ENCODE data around the gene SLC6A19. TPM values are rescaled to one million over a fixed set of nuclear protein-coding genes. Genes with fewer than 3 reads are reported as not detected.

The SLC6A19 gene
- total and polyA plus RNA-seq, 9 of the 15 experiments (the other 6 are each of a cell fraction or from before 2014, with no cell fraction given): 0.03 to 1.6 (median 0.59) TPM

DNA sequence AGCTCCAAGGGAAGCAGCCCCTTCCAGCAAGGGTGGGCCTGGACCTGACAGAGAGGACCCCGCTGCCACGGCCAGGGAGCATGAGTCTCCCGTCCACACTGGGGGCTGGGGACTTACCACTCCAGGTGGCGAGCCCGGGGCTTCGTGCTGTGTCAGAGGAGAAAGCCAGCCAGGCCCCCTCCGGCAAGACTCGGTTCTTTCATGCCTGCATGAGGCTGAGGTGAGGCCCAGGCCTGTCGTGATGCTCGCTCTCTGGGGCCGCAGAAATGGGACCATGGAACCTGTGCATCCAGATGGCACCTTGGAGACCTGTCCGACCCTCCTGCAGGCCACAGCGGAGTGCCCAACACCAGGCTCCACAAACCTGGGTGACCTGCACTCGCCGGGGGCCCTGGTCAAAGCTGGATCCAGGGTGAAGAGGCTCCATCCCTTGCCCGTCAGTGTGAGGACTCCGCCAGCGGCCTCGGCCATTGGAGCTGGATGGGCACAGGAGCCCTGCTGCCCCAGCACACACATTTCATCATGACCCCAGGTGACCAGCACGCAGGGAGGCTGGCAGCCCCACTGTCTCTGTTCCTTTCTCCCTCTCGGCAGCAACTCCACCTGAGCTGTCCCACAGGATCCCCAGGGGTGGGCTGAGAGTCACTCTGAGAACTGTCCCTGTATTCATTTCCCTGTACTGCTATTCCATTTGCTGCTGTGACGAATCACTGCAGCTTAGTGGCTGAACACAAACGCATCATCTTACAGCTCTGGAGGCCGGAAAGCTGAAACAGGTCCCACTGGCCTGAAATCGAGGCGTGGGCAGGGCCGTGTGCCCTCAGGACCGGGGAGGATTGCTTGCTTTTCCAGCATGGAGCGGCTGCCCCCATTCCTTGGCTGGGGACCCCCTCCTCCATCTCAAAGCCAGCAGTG lies 48.2 kb downstream of the SLC6A19 start:
- ATAC-seq: no peak
- no peaks in the 10 kb centered on the region for H3K9me3 ChIP-seq (replicated peaks; ENCODE audit: control insufficient read depth, insufficient read depth, low read depth, low read length)
- H3K9ac ChIP-seq (ENCODE audit: insufficient read depth in 1 of 2, low read depth in 2 of 2, low read length in 2 of 2): no peak overlapping the region
- H4K20me1 ChIP-seq (replicated peaks; ENCODE audit: control insufficient read depth, insufficient read depth, low read length): peaks cover 40% of the 10 kb centered on the region
- WGBS (ENCODE audit: insufficient coverage, low coverage, missing lambda C conversion rate): 3% methylated on average over 29 of the region's 29 CpGs
- no peak overlapping the region for H3K4me3 ChIP-seq
- intact Hi-C loops (cut with micrococcal nuclease) (no loop called here), in situ Hi-C loops (cut with MboI) (no loop called here)
- CTCF ChIA-PET (ENCODE audit: low intra/inter-chr PET ratio): no interaction called here
- no peak overlapping the region for H3K4me2 ChIP-seq (ENCODE audit: insufficient read depth, low read length)
- POLR2A ChIA-PET: no interaction called here
- no peak for DNase-seq (ENCODE audit: extremely low read depth in 1 of 4, low spot score in 3 of 4)
- H2AFZ ChIP-seq (ENCODE audit: low read depth, low read length): no peak overlapping the region
- no peak for FAIRE-seq
- H3K79me2 ChIP-seq (ENCODE audit: control insufficient read depth, insufficient read depth, low read length): no peaks in the 10 kb centered on the region
- H3K9me1 ChIP-seq (ENCODE audit: control insufficient read depth, insufficient read depth, low read length): peaks cover 5% of the 10 kb centered on the region
- BruUV-seq (replicated peaks): no TSS peak
- H3K36me3 ChIP-seq (ENCODE audit: control insufficient read depth, insufficient read depth, low read length): no peaks in the 10 kb centered on the region
- peaks cover 7 to 76% of the 10 kb centered on the region in 2 experiments for H3K27me3 ChIP-seq (ENCODE audit: control insufficient read depth in 2 of 2, insufficient read depth in 2 of 2, low read length in 2 of 2)
- H3K4me1 ChIP-seq (replicated peaks in 1 of 2; ENCODE audit: control insufficient read depth in 2 of 2, insufficient read depth in 2 of 2, low read length in 2 of 2): peaks cover 0 to 46% of the 10 kb centered on the region in 2 experiments; a peak in 2 of 5 replicates
- no peak overlapping the region for H3K27ac ChIP-seq (ENCODE audit: extremely low read depth, low read depth, low read length)
- TF ChIP-seq ZNF695 (CRISPR knock-in tag; IDR thresholded peaks at IDR 0.05): no peak
- TF ChIP-seq, protein P1, sequence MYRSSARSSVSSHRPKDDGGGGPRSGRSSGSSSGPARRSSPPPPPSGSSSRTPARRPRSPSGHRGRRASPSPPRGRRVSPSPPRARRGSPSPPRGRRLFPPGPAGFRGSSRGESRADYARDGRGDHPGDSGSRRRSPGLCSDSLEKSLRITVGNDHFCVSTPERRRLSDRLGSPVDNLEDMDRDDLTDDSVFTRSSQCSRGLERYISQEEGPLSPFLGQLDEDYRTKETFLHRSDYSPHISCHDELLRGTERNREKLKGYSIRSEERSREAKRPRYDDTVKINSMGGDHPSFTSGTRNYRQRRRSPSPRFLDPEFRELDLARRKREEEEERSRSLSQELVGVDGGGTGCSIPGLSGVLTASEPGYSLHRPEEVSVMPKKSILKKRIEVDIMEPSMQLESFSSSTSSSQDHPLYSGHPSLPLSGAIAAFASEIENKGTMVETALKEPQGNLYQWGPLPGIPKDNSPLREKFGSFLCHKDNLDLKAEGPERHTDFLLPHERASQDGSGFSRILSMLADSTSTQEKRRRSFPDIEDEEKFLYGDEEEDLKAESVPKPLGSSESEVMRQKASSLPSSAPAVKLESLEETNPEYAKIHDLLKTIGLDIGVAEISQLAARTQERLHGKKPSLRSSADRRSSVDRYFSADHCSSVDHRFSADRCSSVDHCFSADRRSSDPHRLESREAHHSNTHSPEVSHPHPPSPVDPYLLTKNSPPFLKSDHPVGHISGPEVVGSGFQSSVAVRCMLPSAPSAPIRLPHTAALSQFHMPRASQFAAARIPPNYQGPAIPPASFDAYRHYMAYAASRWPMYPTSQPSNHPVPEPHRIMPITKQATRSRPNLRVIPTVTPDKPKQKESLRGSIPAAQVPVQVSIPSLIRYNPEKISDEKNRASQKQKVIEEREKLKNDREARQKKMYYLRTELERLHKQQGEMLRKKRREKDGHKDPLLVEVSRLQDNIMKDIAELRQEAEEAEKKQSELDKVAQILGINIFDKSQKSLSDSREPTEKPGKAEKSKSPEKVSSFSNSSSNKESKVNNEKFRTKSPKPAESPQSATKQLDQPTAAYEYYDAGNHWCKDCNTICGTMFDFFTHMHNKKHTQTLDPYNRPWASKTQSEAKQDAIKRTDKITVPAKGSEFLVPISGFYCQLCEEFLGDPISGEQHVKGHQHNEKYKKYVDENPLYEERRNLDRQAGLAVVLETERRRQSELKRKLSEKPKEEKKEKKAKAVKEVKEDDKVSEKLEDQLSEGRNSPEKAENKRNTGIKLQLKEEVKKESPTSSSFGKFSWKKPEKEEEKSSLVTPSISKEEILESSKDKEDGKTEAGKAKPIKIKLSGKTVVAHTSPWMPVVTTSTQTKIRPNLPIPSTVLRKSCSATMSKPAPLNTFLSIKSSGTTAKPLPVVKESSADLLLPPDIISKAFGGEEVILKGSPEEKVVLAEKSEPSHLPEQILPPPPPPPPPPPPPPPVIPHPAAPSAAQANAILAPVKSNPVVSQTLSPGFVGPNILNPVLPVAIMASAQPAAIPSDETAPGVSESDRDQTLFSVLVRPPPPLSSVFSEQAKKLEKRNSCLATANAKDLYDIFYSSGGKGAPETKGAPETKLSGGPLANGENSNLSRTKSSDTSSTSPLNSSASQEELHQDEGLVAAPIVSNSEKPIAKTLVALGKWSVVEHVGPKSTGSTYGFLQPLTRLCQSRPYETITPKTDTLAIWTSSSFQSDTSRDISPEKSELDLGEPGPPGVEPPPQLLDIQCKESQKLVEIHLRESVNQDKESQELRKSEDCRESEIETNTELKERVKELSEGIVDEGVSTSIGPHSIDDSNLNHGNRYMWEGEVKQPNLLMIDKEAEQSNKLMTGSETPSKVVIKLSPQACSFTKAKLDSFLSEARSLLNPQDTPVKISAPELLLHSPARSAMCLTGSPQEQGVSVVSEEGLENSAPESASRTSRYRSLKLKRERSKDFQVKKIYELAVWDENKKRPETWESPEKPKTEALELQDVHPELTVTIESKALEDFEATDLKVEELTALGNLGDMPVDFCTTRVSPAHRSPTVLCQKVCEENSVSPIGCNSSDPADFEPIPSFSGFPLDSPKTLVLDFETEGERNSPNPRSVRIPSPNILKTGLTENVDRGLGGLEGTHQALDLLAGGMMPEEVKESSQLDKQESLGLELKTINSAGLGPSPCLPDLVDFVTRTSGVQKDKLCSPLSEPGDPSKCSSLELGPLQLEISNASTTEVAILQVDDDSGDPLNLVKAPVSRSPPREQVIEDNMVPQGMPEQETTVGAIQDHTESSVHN (IDR thresholded peaks at IDR 0.05; ENCODE audit: borderline replicate concordance in 1 of 2, low read depth in 1 of 2): no peak
- no peak for TF ChIP-seq KAT8 (IDR thresholded peaks at IDR 0.05; ENCODE audit: low read depth)
- TF ChIP-seq, protein P2, sequence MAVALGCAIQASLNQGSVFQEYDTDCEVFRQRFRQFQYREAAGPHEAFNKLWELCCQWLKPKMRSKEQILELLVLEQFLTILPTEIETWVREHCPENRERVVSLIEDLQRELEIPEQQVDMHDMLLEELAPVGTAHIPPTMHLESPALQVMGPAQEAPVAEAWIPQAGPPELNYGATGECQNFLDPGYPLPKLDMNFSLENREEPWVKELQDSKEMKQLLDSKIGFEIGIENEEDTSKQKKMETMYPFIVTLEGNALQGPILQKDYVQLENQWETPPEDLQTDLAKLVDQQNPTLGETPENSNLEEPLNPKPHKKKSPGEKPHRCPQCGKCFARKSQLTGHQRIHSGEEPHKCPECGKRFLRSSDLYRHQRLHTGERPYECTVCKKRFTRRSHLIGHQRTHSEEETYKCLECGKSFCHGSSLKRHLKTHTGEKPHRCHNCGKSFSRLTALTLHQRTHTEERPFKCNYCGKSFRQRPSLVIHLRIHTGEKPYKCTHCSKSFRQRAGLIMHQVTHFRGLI (CRISPR knock-in tag; IDR thresholded peaks at IDR 0.05): no peak
- TF ChIP-seq CEBPG (CRISPR knock-in tag; IDR thresholded peaks at IDR 0.05): no peak
- TF ChIP-seq CEBPG (tag; conservative IDR thresholded peaks at IDR 0.05 in 1 of 2, IDR thresholded peaks at IDR 0.05 in 1 of 2): no peak
- no peak for TF ChIP-seq ZBTB8A (IDR thresholded peaks at IDR 0.05; ENCODE audit: partially characterized antibody)
- no peak for TF ChIP-seq DMBX1 (CRISPR knock-in tag; IDR thresholded peaks at IDR 0.05; ENCODE audit: borderline replicate concordance)
- TF ChIP-seq ZNF174 (CRISPR knock-in tag; IDR thresholded peaks at IDR 0.05): no peak
- no peak for TF ChIP-seq TEAD4 (IDR thresholded peaks at IDR 0.05; ENCODE audit: low read length)
- no peak for TF ChIP-seq TEAD4 (CRISPR knock-in tag; IDR thresholded peaks at IDR 0.05; ENCODE audit: borderline replicate concordance)
- no peak for TF ChIP-seq FOXK2 (conservative IDR thresholded peaks at IDR 0.05 in 1 of 2, IDR thresholded peaks at IDR 0.05 in 1 of 2; ENCODE audit: low read depth in 2 of 2)

Measured in K562 (cell line).